HCT116 (cell line): Measurements from ENCODE around the gene DNAAF5.

Experiments
- EZH2 ChIP-seq: fragments of 200-600 bp; sonication (generic); IDR thresholded peaks from 2 replicates; pipeline ENCODE4 v1.6.1; 2017; ENCODE audit warnings: antibody characterized with exemption, mixed run types
- POLR2A ChIP-seq: IDR thresholded peaks from 2 replicates; pipeline ENCODE4 v1.7.0; 2011; ENCODE audit warnings: borderline replicate concordance; ENCODE audit not compliant: insufficient read depth, insufficient read length; ENCODE audit errors: extremely low read depth
- POLR2AphosphoS5 ChIP-seq: IDR thresholded peaks from 2 replicates; pipeline ENCODE4 v1.6.1; 2011; ENCODE audit warnings: mild to moderate bottlenecking, low read depth, low read length, moderate library complexity
- TF ChIP-seq, protein P1 (sequence below): IDR thresholded peaks from 2 replicates; pipeline ENCODE4 v1.6.1; 2012
- TF ChIP-seq, protein P2 (sequence below), 3 experiments: fragments of 200-600 bp in 1 of 3; sonication (generic) in 1 of 3; IDR thresholded peaks in 2 of 3; conservative IDR thresholded peaks in 1 of 3; 2 replicates each; pipeline ENCODE4 v1.5.1; 2012 to 2017; ENCODE audit warnings: low read depth in 2 of 3, low read length in 2 of 3, antibody characterized with exemption in 1 of 3, borderline replicate concordance in 1 of 3, control low read depth in 1 of 3, mild to moderate bottlenecking in 1 of 3, mixed read lengths in 1 of 3, mixed run types in 1 of 3, moderate library complexity in 1 of 3; ENCODE audit not compliant: insufficient read depth in 1 of 3
- TF ChIP-seq, protein P3 (sequence below): IDR thresholded peaks from 2 replicates; pipeline ENCODE4 v1.6.1; 2012; ENCODE audit warnings: low read depth

DNA sequence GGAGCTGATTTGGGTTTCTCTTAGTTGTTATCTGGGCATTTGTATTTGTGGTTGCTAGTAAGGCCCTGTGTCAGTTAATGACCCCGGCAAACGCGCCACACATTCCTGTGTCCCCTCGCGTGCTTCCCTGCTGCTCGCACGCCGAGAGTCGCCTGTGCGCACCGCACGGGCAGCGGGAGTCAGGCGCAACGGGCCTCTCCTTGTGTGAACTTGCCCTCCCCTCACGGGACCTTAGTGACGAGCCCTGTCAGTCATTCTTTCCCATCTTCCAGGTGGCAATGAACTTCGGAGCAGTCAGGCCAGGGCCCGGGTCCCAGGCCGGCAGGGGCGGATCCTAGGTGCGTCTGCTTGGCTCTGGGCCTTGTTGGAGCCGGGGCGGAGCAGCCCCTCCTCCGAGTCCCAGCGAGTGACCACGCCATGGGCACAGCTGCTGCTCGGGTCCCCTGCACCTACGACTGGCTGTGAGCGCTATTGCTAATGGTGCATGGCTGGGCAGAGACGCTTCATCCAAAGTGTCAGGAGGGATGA lies 13.0 kb downstream of the DNAAF5 start:
- TF ChIP-seq POLR2A, result no peak
- TF ChIP-seq, protein P1, sequence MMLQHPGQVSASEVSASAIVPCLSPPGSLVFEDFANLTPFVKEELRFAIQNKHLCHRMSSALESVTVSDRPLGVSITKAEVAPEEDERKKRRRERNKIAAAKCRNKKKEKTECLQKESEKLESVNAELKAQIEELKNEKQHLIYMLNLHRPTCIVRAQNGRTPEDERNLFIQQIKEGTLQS, result no peak
- TF ChIP-seq, protein P2, sequence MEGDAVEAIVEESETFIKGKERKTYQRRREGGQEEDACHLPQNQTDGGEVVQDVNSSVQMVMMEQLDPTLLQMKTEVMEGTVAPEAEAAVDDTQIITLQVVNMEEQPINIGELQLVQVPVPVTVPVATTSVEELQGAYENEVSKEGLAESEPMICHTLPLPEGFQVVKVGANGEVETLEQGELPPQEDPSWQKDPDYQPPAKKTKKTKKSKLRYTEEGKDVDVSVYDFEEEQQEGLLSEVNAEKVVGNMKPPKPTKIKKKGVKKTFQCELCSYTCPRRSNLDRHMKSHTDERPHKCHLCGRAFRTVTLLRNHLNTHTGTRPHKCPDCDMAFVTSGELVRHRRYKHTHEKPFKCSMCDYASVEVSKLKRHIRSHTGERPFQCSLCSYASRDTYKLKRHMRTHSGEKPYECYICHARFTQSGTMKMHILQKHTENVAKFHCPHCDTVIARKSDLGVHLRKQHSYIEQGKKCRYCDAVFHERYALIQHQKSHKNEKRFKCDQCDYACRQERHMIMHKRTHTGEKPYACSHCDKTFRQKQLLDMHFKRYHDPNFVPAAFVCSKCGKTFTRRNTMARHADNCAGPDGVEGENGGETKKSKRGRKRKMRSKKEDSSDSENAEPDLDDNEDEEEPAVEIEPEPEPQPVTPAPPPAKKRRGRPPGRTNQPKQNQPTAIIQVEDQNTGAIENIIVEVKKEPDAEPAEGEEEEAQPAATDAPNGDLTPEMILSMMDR (IDR thresholded peaks at IDR 0.05 in 2 of 3, conservative IDR thresholded peaks at IDR 0.05 in 1 of 3; ENCODE audit: borderline replicate concordance in 1 of 3, insufficient read depth in 1 of 3, low read depth in 2 of 3, low read length in 2 of 3), result no peak
- TF ChIP-seq POLR2AphosphoS5, result no peak
- TF ChIP-seq, protein P3, sequence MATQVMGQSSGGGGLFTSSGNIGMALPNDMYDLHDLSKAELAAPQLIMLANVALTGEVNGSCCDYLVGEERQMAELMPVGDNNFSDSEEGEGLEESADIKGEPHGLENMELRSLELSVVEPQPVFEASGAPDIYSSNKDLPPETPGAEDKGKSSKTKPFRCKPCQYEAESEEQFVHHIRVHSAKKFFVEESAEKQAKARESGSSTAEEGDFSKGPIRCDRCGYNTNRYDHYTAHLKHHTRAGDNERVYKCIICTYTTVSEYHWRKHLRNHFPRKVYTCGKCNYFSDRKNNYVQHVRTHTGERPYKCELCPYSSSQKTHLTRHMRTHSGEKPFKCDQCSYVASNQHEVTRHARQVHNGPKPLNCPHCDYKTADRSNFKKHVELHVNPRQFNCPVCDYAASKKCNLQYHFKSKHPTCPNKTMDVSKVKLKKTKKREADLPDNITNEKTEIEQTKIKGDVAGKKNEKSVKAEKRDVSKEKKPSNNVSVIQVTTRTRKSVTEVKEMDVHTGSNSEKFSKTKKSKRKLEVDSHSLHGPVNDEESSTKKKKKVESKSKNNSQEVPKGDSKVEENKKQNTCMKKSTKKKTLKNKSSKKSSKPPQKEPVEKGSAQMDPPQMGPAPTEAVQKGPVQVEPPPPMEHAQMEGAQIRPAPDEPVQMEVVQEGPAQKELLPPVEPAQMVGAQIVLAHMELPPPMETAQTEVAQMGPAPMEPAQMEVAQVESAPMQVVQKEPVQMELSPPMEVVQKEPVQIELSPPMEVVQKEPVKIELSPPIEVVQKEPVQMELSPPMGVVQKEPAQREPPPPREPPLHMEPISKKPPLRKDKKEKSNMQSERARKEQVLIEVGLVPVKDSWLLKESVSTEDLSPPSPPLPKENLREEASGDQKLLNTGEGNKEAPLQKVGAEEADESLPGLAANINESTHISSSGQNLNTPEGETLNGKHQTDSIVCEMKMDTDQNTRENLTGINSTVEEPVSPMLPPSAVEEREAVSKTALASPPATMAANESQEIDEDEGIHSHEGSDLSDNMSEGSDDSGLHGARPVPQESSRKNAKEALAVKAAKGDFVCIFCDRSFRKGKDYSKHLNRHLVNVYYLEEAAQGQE, result no peak
- TF ChIP-seq EZH2, result no peak
